HCT116 (cell line): ENCODE measurements around the gene RIPPLY2. TPM values are rescaled to one million over a fixed set of nuclear protein-coding genes. Genes with fewer than 3 reads are reported as not detected.

Experiments used
- total RNA-seq: library from RNA; stranded (reverse); gene quantifications from one replicate; pipeline ENCODE4 v1.2.1, GENCODE V29; 2021; ENCODE audit not compliant: unreplicated experiment

RIPPLY2 gene
- total RNA-seq, 1 experiment from 2014 or later = not detected

Other genes starting within 250 kb of the RIPPLY2 start
- gene SNAP91, start 144.3 kb upstream of the RIPPLY2 start, total RNA-seq = not detected
- 24.0 TPM for gene CYB5R4, start 6.3 kb downstream of the RIPPLY2 start, total RNA-seq
- gene MRAP2, start 180.4 kb downstream of the RIPPLY2 start, total RNA-seq = 1.4 TPM